ENCODE results near the gene GSK3B.

GSK3B gene

GRCh38 chr3:119794401-119794800, 299.8 kb downstream of the GSK3B start:
- in situ Hi-C loops (cut with HindIII; ENCODE audit: low sequenced_read_pairs) = no loop called here

GRCh38 chr3:119792270-119792669, 302.0 kb downstream of the GSK3B start:
- in situ Hi-C loops (cut with HindIII; ENCODE audit: low sequenced_read_pairs) = no loop called here

GRCh38 chr3:119790369-119790768, 303.9 kb downstream of the GSK3B start:
- in situ Hi-C loops (cut with HindIII; ENCODE audit: low sequenced_read_pairs) = no loop called here

- in situ Hi-C loops (cut with HindIII; ENCODE audit: low sequenced_read_pairs) = no loop called here
These were observed 307.8 kb downstream of the GSK3B start for GRCh38 chr3:119786409-119786808.

- in situ Hi-C loops (cut with HindIII; ENCODE audit: low sequenced_read_pairs) = no loop called here
These were observed 310.4 kb downstream of the GSK3B start for GRCh38 chr3:119783883-119784282.

- in situ Hi-C loops (cut with HindIII; ENCODE audit: low sequenced_read_pairs) = no loop called here
These were observed 311.0 kb downstream of the GSK3B start for GRCh38 chr3:119783255-119783654.

- in situ Hi-C loops (cut with HindIII; ENCODE audit: low sequenced_read_pairs) = no loop called here
These were observed 311.8 kb downstream of the GSK3B start for GRCh38 chr3:119782460-119782859.

GRCh38 chr3:119781330-119782198, 312.7 kb downstream of the GSK3B start, which contains the start of gene NR1I2:
Gene NR1I2, plus strand, starts transcription at chr3:119782101.
- in situ Hi-C loops (cut with HindIII; ENCODE audit: low sequenced_read_pairs) = no loop called here

- in situ Hi-C loops (cut with HindIII; ENCODE audit: low sequenced_read_pairs) = no loop called here
These were observed 314.4 kb downstream of the GSK3B start for GRCh38 chr3:119779731-119780383.

- in situ Hi-C loops (cut with HindIII; ENCODE audit: low sequenced_read_pairs) = no loop called here
These were observed 315.4 kb downstream of the GSK3B start for GRCh38 chr3:119778811-119779210.

GRCh38 chr3:119778176-119778575, 316.1 kb downstream of the GSK3B start:
- in situ Hi-C loops (cut with HindIII; ENCODE audit: low sequenced_read_pairs) = no loop called here

GRCh38 chr3:119776304-119776703, 317.9 kb downstream of the GSK3B start:
- in situ Hi-C loops (cut with HindIII; ENCODE audit: low sequenced_read_pairs) = no loop called here

GRCh38 chr3:119774444-119774843, 319.8 kb downstream of the GSK3B start:
- in situ Hi-C loops (cut with HindIII; ENCODE audit: low sequenced_read_pairs) = no loop called here

Data from endothelial cell of hepatic sinusoid (primary cell).